PFSK-1 (cell line): Measurements from ENCODE around the gene BAK1.

Experiments
- FOXP2 ChIP-seq: optimal IDR thresholded peaks from 2 replicates; pipeline ENCODE3; 2011; ENCODE audit warnings: borderline replicate concordance, control low read depth, inconsistent platforms; ENCODE audit not compliant: insufficient read depth; ENCODE audit errors: extremely low read length, extremely low read depth
- POLR2AphosphoS5 ChIP-seq: IDR thresholded peaks from 2 replicates; pipeline ENCODE4 v1.6.1; 2012; ENCODE audit warnings: low read depth, mild to moderate bottlenecking, control low read depth, low read length, moderate library complexity
- REST ChIP-seq, 2 experiments: IDR thresholded peaks; 2 replicates each; pipeline versions ENCODE4 v1.6.1 to v1.8.0; 2011 to 2012; ENCODE audit warnings: low read depth in 2 of 2, low read length in 2 of 2, control low read depth in 1 of 2, inconsistent platforms in 1 of 2, mild to moderate bottlenecking in 1 of 2, moderate library complexity in 1 of 2; ENCODE audit not compliant: insufficient read depth in 1 of 2
- SIN3A ChIP-seq: IDR thresholded peaks from 2 replicates; pipeline ENCODE4 v1.6.1; 2012; ENCODE audit warnings: mild to moderate bottlenecking, low read length, moderate library complexity, borderline replicate concordance; ENCODE audit not compliant: insufficient read depth
- TAF1 ChIP-seq: IDR thresholded peaks from 2 replicates; pipeline ENCODE4 v1.6.1; 2012; ENCODE audit warnings: low read length, control low read depth, borderline replicate concordance; ENCODE audit not compliant: insufficient read depth

Gene BAK1

GRCh38 chr6:33592280-33592594 is 12.2 kb upstream of the BAK1 start:
- TF ChIP-seq POLR2AphosphoS5 = no peak

GRCh38 chr6:33591424-33592032 is 11.5 kb upstream of the BAK1 start:
- TF ChIP-seq FOXP2 (no peak), REST (IDR thresholded peaks at IDR 0.05; ENCODE audit: insufficient read depth in 1 of 2, low read depth in 2 of 2, low read length in 2 of 2) (no peak), SIN3A (no peak), TAF1 (no peak), POLR2AphosphoS5 (no peak)

- TF ChIP-seq POLR2AphosphoS5 = no peak
- no peak for TF ChIP-seq REST (IDR thresholded peaks at IDR 0.05; ENCODE audit: insufficient read depth in 1 of 2, low read depth in 2 of 2, low read length in 2 of 2)
- TF ChIP-seq TAF1 = no peak
- TF ChIP-seq SIN3A = no peak
- no peak for TF ChIP-seq FOXP2
These were observed 10.6 kb upstream of the BAK1 start for GRCh38 chr6:33590531-33591198.

GRCh38 chr6:33589731-33590530 is 9.9 kb upstream of the BAK1 start:
- no peak for TF ChIP-seq FOXP2
- no peak for TF ChIP-seq SIN3A
- no peak for TF ChIP-seq REST (IDR thresholded peaks at IDR 0.05; ENCODE audit: insufficient read depth in 1 of 2, low read depth in 2 of 2, low read length in 2 of 2)
- TF ChIP-seq TAF1 = no peak
- TF ChIP-seq POLR2AphosphoS5 = no peak

- TF ChIP-seq REST (IDR thresholded peaks at IDR 0.05; ENCODE audit: insufficient read depth in 1 of 2, low read depth in 2 of 2, low read length in 2 of 2) = no peak
- no peak for TF ChIP-seq SIN3A
- TF ChIP-seq FOXP2 = no peak
- no peak for TF ChIP-seq POLR2AphosphoS5
- TF ChIP-seq TAF1 = no peak
These were observed 9.3 kb upstream of the BAK1 start for GRCh38 chr6:33589392-33589730.
